ENCODE measurements around the gene LIPF.

- TF ChIP-seq, protein P1, sequence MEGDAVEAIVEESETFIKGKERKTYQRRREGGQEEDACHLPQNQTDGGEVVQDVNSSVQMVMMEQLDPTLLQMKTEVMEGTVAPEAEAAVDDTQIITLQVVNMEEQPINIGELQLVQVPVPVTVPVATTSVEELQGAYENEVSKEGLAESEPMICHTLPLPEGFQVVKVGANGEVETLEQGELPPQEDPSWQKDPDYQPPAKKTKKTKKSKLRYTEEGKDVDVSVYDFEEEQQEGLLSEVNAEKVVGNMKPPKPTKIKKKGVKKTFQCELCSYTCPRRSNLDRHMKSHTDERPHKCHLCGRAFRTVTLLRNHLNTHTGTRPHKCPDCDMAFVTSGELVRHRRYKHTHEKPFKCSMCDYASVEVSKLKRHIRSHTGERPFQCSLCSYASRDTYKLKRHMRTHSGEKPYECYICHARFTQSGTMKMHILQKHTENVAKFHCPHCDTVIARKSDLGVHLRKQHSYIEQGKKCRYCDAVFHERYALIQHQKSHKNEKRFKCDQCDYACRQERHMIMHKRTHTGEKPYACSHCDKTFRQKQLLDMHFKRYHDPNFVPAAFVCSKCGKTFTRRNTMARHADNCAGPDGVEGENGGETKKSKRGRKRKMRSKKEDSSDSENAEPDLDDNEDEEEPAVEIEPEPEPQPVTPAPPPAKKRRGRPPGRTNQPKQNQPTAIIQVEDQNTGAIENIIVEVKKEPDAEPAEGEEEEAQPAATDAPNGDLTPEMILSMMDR (conservative IDR thresholded peaks at IDR 0.05), result no peak
- no peak for TF ChIP-seq EZH2 (IDR thresholded peaks at IDR 0.05; ENCODE audit: low read depth)
These were observed 43.4 kb downstream of the LIPF start for GRCh38 chr10:88707429-88708155.

All from PC-9 (cell line).